Measurements from ENCODE around the gene JSRP1.

DNA sequence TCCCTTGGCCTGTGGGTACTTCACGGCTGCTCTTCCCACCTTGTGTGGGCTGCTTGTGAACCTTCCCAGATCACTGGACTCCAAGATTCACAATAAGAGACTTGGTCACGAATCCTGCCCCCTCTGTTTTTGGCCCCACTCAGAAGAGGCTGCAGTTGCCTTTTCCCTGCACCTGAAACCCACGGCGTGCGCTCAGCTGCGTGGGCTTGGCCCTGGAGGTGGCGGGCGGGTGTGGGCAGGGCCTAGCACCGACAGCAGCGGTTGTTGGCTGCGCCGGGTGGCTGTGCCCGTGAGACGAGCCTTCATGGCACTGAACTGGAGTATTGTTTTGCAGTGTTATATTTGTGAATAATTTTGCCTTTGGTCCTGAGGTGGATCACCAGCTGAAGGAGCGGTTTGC is 53.9 kb downstream of the JSRP1 start:
- TF ChIP-seq SP1 (IDR thresholded peaks at IDR 0.05), result no peak
- TF ChIP-seq BHLHE40 (IDR thresholded peaks at IDR 0.05; ENCODE audit: borderline replicate concordance), result no peak
- TF ChIP-seq L3MBTL2 (conservative IDR thresholded peaks at IDR 0.05), result no peak
- TF ChIP-seq ARNT (IDR thresholded peaks at IDR 0.05), result no peak
- TF ChIP-seq SUZ12 (IDR thresholded peaks at IDR 0.05), result no peak
- no peak for TF ChIP-seq FOXM1 (IDR thresholded peaks at IDR 0.05; ENCODE audit: borderline replicate concordance)
- no peak for TF ChIP-seq FOXA1 (IDR thresholded peaks at IDR 0.05)

Data from HEK293T (cell line).